Cardiac septum (tissue), 1 donor: ENCODE data around the gene UNC13B. TPM values are rescaled to one million over a fixed set of nuclear protein-coding genes. Genes with fewer than 3 reads are reported as not detected.
"Not testable (repeated sequence)": the region's sequence is repeated elsewhere in the genome, so short reads cannot be mapped to it uniquely, and the experiment has no call there.

Experiments used
- DNase-seq: peaks from one replicate; pipeline ENCODE4 v3.0.0-alpha.2; 2020; ENCODE audit warnings: low spot score
- intact Hi-C: fragments of 100-400 bp; cut with DNase I; formaldehyde crosslinking; loops from one replicate; pipeline ENCODE4 v1.14.0; 2022
- total RNA-seq: library from RNA; stranded (reverse); fragmentation: NEBNext Ultra II Directional; extraction: Animal tissue kit (Norgen Biotek cat#: 25700); gene quantifications from one replicate; pipeline ENCODE4 v1.2.1, GENCODE V29; 2021
- donor health status: DM: no; HTN: no; CAD: no.

UNC13B gene
- total RNA-seq, 1 donor from 2014 or later = 24.7 TPM

- intact Hi-C loops = no loop called here
- peak; percentile 44 for DNase-seq
Observed at GRCh38 chr9:35397216-35397698, 235.4 kb downstream of the UNC13B start.

- intact Hi-C loops = no loop called here
- no peak for DNase-seq
Observed at GRCh38 chr9:35397923-35398322, 236.1 kb downstream of the UNC13B start.

- peak; percentile 51 for DNase-seq
- intact Hi-C loops = no loop called here
Observed at GRCh38 chr9:35398651-35399335, 237.0 kb downstream of the UNC13B start.

- DNase-seq = no peak
- intact Hi-C loops = no loop called here
Observed at GRCh38 chr9:35404865-35405264, 243.1 kb downstream of the UNC13B start.

- intact Hi-C loops = no loop called here
- no peak for DNase-seq
Observed at GRCh38 chr9:35406183-35406959, 244.6 kb downstream of the UNC13B start.

GRCh38 chr9:35407846-35408245 lies 246.0 kb downstream of the UNC13B start:
- no peak for DNase-seq

GRCh38 chr9:35409434-35409833 lies 247.6 kb downstream of the UNC13B start:
- intact Hi-C loops, DNase-seq: not testable (repeated sequence)

More at GRCh38 chr9:35407846-35408245, 246.0 kb downstream of the UNC13B start:
- intact Hi-C loops = no loop called here

GRCh38 chr9:35414889-35415288 lies 253.1 kb downstream of the UNC13B start:
- intact Hi-C loops = no loop called here
- DNase-seq = no peak

GRCh38 chr9:35415402-35416097 lies 253.7 kb downstream of the UNC13B start:
- intact Hi-C loops = no loop called here
- no peak for DNase-seq

- intact Hi-C loops = no loop called here
- DNase-seq = no peak
Observed at GRCh38 chr9:35416098-35416427, 254.3 kb downstream of the UNC13B start.

- DNase-seq = no peak
- intact Hi-C loops = no loop called here
Observed at GRCh38 chr9:35422346-35422745, 260.5 kb downstream of the UNC13B start.

GRCh38 chr9:35422753-35423152 lies 260.9 kb downstream of the UNC13B start:
- intact Hi-C loops = no loop called here
- DNase-seq = no peak

- intact Hi-C loops = no loop called here
- DNase-seq = no peak
Observed at GRCh38 chr9:35423499-35423898, 261.7 kb downstream of the UNC13B start.

GRCh38 chr9:35424356-35425352 lies 262.8 kb downstream of the UNC13B start:
- intact Hi-C loops = no loop called here

GRCh38 chr9:35426627-35427026 lies 264.8 kb downstream of the UNC13B start:
- no peak for DNase-seq
- intact Hi-C loops = no loop called here

More at GRCh38 chr9:35424356-35425352, 262.8 kb downstream of the UNC13B start:
- DNase-seq = no peak

GRCh38 chr9:35431467-35431866 lies 269.7 kb downstream of the UNC13B start:
- intact Hi-C loops = no loop called here
- DNase-seq = no peak

- no peak for DNase-seq
- intact Hi-C loops = no loop called here
Observed at GRCh38 chr9:35432076-35432475, 270.3 kb downstream of the UNC13B start.

GRCh38 chr9:35436933-35437332 lies 275.1 kb downstream of the UNC13B start:
- intact Hi-C loops = no loop called here
- no peak for DNase-seq

GRCh38 chr9:35446012-35446411 lies 284.2 kb downstream of the UNC13B start:
- intact Hi-C loops = no loop called here
- no peak for DNase-seq
